H1 (cell line): ENCODE data around the gene DPP4. TPM values are rescaled to one million over a fixed set of nuclear protein-coding genes. Genes with fewer than 3 reads are reported as not detected.

Source experiments
- CTCF ChIA-PET: fragments of 300-600 bp; sonication (Branson Sonifier 250); formaldehyde crosslinking; loops from one replicate; lab custom pipeline; 2021; ENCODE audit not compliant: partially characterized antibody; lab: Charles Lee
- POLR2A ChIA-PET: fragments of 300-600 bp; sonication (Branson Sonifier 250); formaldehyde crosslinking; loops from one replicate; lab custom pipeline; 2021; ENCODE audit warnings: inconsistent platforms; ENCODE audit not compliant: partially characterized antibody; lab: Charles Lee
- DNase-seq, 2 experiments: peaks; one replicate each; pipeline versions ENCODE4 v3.0.0 to v3.0.0-alpha.2; 2010 to 2022; ENCODE audit warnings: low spot score in 2 of 2, low read depth in 1 of 2, mixed read lengths in 1 of 2
- FAIRE-seq: peaks from 2 replicates; lab custom pipeline; 2011; peaks lifted over from hg19 to GRCh38; lab: Jason Lieb, UNC
- H2AFZ ChIP-seq: 2 replicates; pipeline ENCODE4 v1.8.1; 2012; ENCODE audit warnings: low read length, inconsistent platforms
- H2AK5ac ChIP-seq: 2 replicates; pipeline ENCODE4 v1.6.1; 2013; ENCODE audit warnings: low read depth, low read length
- H2BK120ac ChIP-seq: replicated peaks from 2 replicates; pipeline ENCODE3; 2013; ENCODE audit warnings: low read depth, low read length, inconsistent platforms
- H2BK12ac ChIP-seq: 2 replicates; pipeline ENCODE4 v1.6.1; 2013; ENCODE audit warnings: low read depth, low read length
- H2BK15ac ChIP-seq: 2 replicates; pipeline ENCODE4 v1.6.1; 2013; ENCODE audit warnings: low read length
- H2BK20ac ChIP-seq: 2 replicates; pipeline ENCODE4 v1.6.1; 2013; ENCODE audit warnings: low read length
- H2BK5ac ChIP-seq: 2 replicates; pipeline ENCODE4 v1.6.1; 2013; ENCODE audit warnings: low read depth, low read length
- H3K14ac ChIP-seq: 2 replicates; pipeline ENCODE4 v1.6.1; 2013; ENCODE audit warnings: inconsistent platforms; ENCODE audit not compliant: insufficient read length
- H3K18ac ChIP-seq: 2 replicates; pipeline ENCODE4 v1.6.1; 2013; ENCODE audit warnings: low read length; ENCODE audit errors: extremely low read depth
- H3K23ac ChIP-seq: 2 replicates; pipeline ENCODE4 v1.6.1; 2013; ENCODE audit warnings: inconsistent platforms; ENCODE audit not compliant: insufficient read length
- H3K23me2 ChIP-seq: 2 replicates; pipeline ENCODE4 v1.6.1; 2013; ENCODE audit warnings: low read depth, low read length
- H3K27ac ChIP-seq: 2 replicates; pipeline ENCODE4 v1.6.1; 2011; ENCODE audit warnings: low read depth, low read length, inconsistent platforms
- H3K27me3 ChIP-seq, 4 experiments: replicated peaks in 1 of 4; 1 replicate in 1 of 4; 2 replicates in 3 of 4; pipeline versions ENCODE4 v1.6.1 to v1.8.1; 2011 to 2013; ENCODE audit warnings: low read length in 3 of 4, mild to moderate bottlenecking in 3 of 4, inconsistent platforms in 2 of 4, mixed read lengths in 2 of 4, moderate library complexity in 1 of 4; ENCODE audit not compliant: control insufficient read depth in 3 of 4, insufficient read depth in 3 of 4; ENCODE audit errors: extremely low read depth in 1 of 4
- H3K36me3 ChIP-seq, 4 experiments: 2 replicates each; pipeline versions ENCODE4 v1.6.1 to v1.8.1; 2011 to 2013; ENCODE audit warnings: mild to moderate bottlenecking in 4 of 4, low read length in 3 of 4, moderate library complexity in 2 of 4, control low read depth in 1 of 4, inconsistent platforms in 1 of 4; ENCODE audit not compliant: insufficient read depth in 4 of 4, control insufficient read depth in 2 of 4
- H3K4ac ChIP-seq: replicated peaks from 2 replicates; pipeline ENCODE3; 2013; ENCODE audit warnings: low read length, low read depth, mixed read lengths, inconsistent platforms; ENCODE audit not compliant: insufficient read length
- H3K4me1 ChIP-seq, 4 experiments: replicated peaks in 1 of 4; 1 replicate in 1 of 4; 2 replicates in 3 of 4; pipeline versions ENCODE4 v1.6.1 to v1.8.1; 2011 to 2013; ENCODE audit warnings: low read length in 3 of 4, inconsistent platforms in 2 of 4, mixed read lengths in 1 of 4; ENCODE audit not compliant: insufficient read depth in 4 of 4, control insufficient read depth in 3 of 4
- H3K4me2 ChIP-seq, 2 experiments: 2 replicates each; pipeline versions ENCODE4 v1.6.1 to v1.8.1; 2011 to 2013; ENCODE audit warnings: low read depth in 2 of 2, low read length in 2 of 2, control low read depth in 1 of 2, inconsistent platforms in 1 of 2, mild to moderate bottlenecking in 1 of 2; ENCODE audit not compliant: insufficient read depth in 1 of 2
- H3K4me3 ChIP-seq, 4 experiments: fragments of 200-600, 300-600 bp in 1 of 4; sonication (generic), shearing (Covaris generic), sonication (Bioruptor Twin) in 1 of 4; 2 replicates each; pipeline versions ENCODE4 v1.5.1 to v1.8.1; 2011 to 2016; ENCODE audit warnings: low read length in 4 of 4, low read depth in 3 of 4, control low read depth in 2 of 4, inconsistent platforms in 2 of 4, mild to moderate bottlenecking in 2 of 4, mixed read lengths in 1 of 4, moderate library complexity in 1 of 4; ENCODE audit not compliant: insufficient read depth in 2 of 4; ENCODE audit errors: extremely low read depth in 1 of 4
- H3K56ac ChIP-seq: replicated peaks from 2 replicates; pipeline ENCODE3; 2013; ENCODE audit warnings: low read depth, mild to moderate bottlenecking, mixed read lengths, low read length, inconsistent platforms; ENCODE audit not compliant: insufficient read length
- H3K79me1 ChIP-seq: 2 replicates; pipeline ENCODE4 v1.6.1; 2013; ENCODE audit warnings: low read depth, low read length, control low read depth
- H3K79me2 ChIP-seq, 2 experiments: 2 replicates each; pipeline versions ENCODE4 v1.6.1 to v1.8.1; 2012 to 2013; ENCODE audit warnings: low read length in 2 of 2, mild to moderate bottlenecking in 2 of 2, inconsistent platforms in 1 of 2; ENCODE audit not compliant: insufficient read depth in 2 of 2, control insufficient read depth in 1 of 2
- H3K9ac ChIP-seq, 4 experiments: replicated peaks in 1 of 4; 1 replicate in 1 of 4; 2 replicates in 3 of 4; pipeline versions ENCODE4 v1.6.1 to v1.8.1; 2011 to 2013; ENCODE audit warnings: low read depth in 3 of 4, low read length in 3 of 4, control low read depth in 2 of 4, mild to moderate bottlenecking in 2 of 4, moderate library complexity in 2 of 4, inconsistent platforms in 1 of 4; ENCODE audit errors: extremely low read depth in 1 of 4
- H3K9me3 ChIP-seq, 2 experiments: 2 replicates each; pipeline versions ENCODE4 v1.6.1 to v1.8.1; 2012 to 2013; ENCODE audit warnings: mild to moderate bottlenecking in 2 of 2, moderate library complexity in 2 of 2, control low read depth in 1 of 2, inconsistent platforms in 1 of 2, low read depth in 1 of 2, low read length in 1 of 2, mixed read lengths in 1 of 2; ENCODE audit not compliant: insufficient read depth in 2 of 2
- H4K20me1 ChIP-seq, 2 experiments: replicated peaks in 1 of 2; 2 replicates each; pipeline versions ENCODE3 to v1.8.1; 2011 to 2013; ENCODE audit warnings: inconsistent platforms in 2 of 2, low read length in 2 of 2, mild to moderate bottlenecking in 1 of 2; ENCODE audit not compliant: insufficient read depth in 2 of 2, control insufficient read depth in 1 of 2
- H4K5ac ChIP-seq: 2 replicates; pipeline ENCODE4 v1.6.1; 2013; ENCODE audit warnings: low read length, low read depth, mixed read lengths, inconsistent platforms; ENCODE audit not compliant: insufficient read length
- H4K8ac ChIP-seq: 2 replicates; pipeline ENCODE4 v1.8.0; 2013; ENCODE audit warnings: mild to moderate bottlenecking, moderate library complexity, low read length, inconsistent platforms; ENCODE audit not compliant: insufficient read depth; ENCODE audit errors: extremely low read depth
- H4K91ac ChIP-seq: replicated peaks from 2 replicates; pipeline ENCODE3; 2013; ENCODE audit warnings: low read length, mixed read lengths, inconsistent platforms; ENCODE audit not compliant: insufficient read length
- WGBS, 2 experiments: shearing (Covaris generic) in 1 of 2; methylation state at CpG; one replicate each; pipeline versions ENCODE4 v1.1.6 to v1.1.7; 2013 to 2015; ENCODE audit warnings: low lambda C conversion rate in 2 of 2, mixed read lengths in 2 of 2, inconsistent platforms in 1 of 2, low coverage in 1 of 2, missing lambda C conversion rate in 1 of 2; ENCODE audit not compliant: insufficient replicate concordance in 2 of 2, insufficient coverage in 1 of 2, insufficient read length in 1 of 2; ENCODE audit errors: extremely low coverage in 1 of 2, missing lambda C conversion rate in 1 of 2; 5-methylcytosine and 5-hydroxymethylcytosine counted together
- polyA plus RNA-seq, 7 experiments: library from polyadenylated mRNA; depleted of rRNA in 3 of 7; stranded (reverse) in 5 of 7; unstranded in 2 of 7; fragments of >200 nt in 5 of 7; fragments of 200-250 nt in 2 of 7; gene quantifications; 1 replicate in 5 of 7; 2 replicates in 1 of 7; 4 replicates in 1 of 7; pipeline versions ENCODE4 v1.2.1 to v1.2.3, GENCODE V29; 2011 to 2013; ENCODE audit warnings: missing spikeins in 2 of 7, mixed read lengths in 2 of 7
- total RNA-seq: library from RNA; stranded (reverse); fragmentation: NEBNext Ultra II Directional; extraction: Animal tissue kit (Norgen Biotek cat#: 25700); gene quantifications from 2 replicates; pipeline ENCODE4 v1.2.1, GENCODE V29; 2021

Gene DPP4
- total and polyA plus RNA-seq, 2 of the 8 experiments (the other 6 are each of a cell fraction or from before 2014, with no cell fraction given): 1.3 to 3.1 TPM

- no peak overlapping the region for H2BK20ac ChIP-seq
- H2AK5ac ChIP-seq: no peak overlapping the region
- H3K14ac ChIP-seq: no peak overlapping the region
- 100% methylated on average over 1 of the region's 1 CpG; no CpG with 5 or more reads in 1 of the 2 experiments for WGBS, 2 experiments
- ChIA-PET POLR2A (no interaction called here), CTCF (interaction anchor here (0.6 to 2.2 kb wide), 7 partner anchors 8 to 103 kb away, joined by 3 to 7 read pairs (median 3); no protein-coding TSS in a partner anchor)
- H3K4me3 ChIP-seq: no peak overlapping the region
- no peak overlapping the region for H4K5ac ChIP-seq
- no peak overlapping the region for H3K18ac ChIP-seq
- no peak overlapping the region for H3K23ac ChIP-seq
- H4K20me1 ChIP-seq: no peaks in the 10 kb centered on the region
- H3K79me1 ChIP-seq: no peaks in the 10 kb centered on the region
- H2BK120ac ChIP-seq: no peak overlapping the region
- H4K8ac ChIP-seq: no peak overlapping the region
- no peak overlapping the region for H2BK5ac ChIP-seq
- no peak overlapping the region for H4K91ac ChIP-seq
- no peaks in the 10 kb centered on the region for H3K36me3 ChIP-seq
- H3K9me3 ChIP-seq: no peaks in the 10 kb centered on the region
- no peak overlapping the region for H3K4me2 ChIP-seq
- H2BK15ac ChIP-seq: no peak overlapping the region
- H3K79me2 ChIP-seq: no peaks in the 10 kb centered on the region
- no peak overlapping the region for H3K27ac ChIP-seq
- no peak overlapping the region for H2AFZ ChIP-seq
- H3K23me2 ChIP-seq: no peaks in the 10 kb centered on the region
- FAIRE-seq: no peak
- H3K4me1 ChIP-seq: no peaks in the 10 kb centered on the region
- H3K4ac ChIP-seq: no peak overlapping the region
- no peak for DNase-seq
- no peak overlapping the region for H2BK12ac ChIP-seq
- H3K56ac ChIP-seq: no peak overlapping the region
- H3K9ac ChIP-seq: no peak overlapping the region
- H3K27me3 ChIP-seq: no peaks in the 10 kb centered on the region
These were observed 16.1 kb upstream of the DPP4 start for GRCh38 chr2:162090109-162090508.
